IPS-NIHi7 (cell line): ENCODE measurements around the gene GTF3C2.
"Not testable (repeated sequence)": the region's sequence is repeated elsewhere in the genome, so short reads cannot be mapped to it uniquely, and the experiment has no call there.

Experiments
- DNase-seq: peaks from one replicate; pipeline ENCODE4 v3.0.0; 2012; ENCODE audit warnings: mixed read lengths; ENCODE audit errors: extremely low spot score

GTF3C2 gene

GRCh38 chr2:27373567-27373966 is 17.0 kb upstream of the GTF3C2 start:
- no peak for DNase-seq

GRCh38 chr2:27372937-27373336 is 16.4 kb upstream of the GTF3C2 start:
- no peak for DNase-seq

GRCh38 chr2:27370816-27371620 is 14.5 kb upstream of the GTF3C2 start:
- DNase-seq: no peak

GRCh38 chr2:27370026-27370815 is 13.7 kb upstream of the GTF3C2 start, which contains the start of the genes EIF2B4 and SNX17:
TSS of gene EIF2B4 (minus strand) at chr2:27370338. CDS start at chr2:27370314, 24 bp downstream.
TSS of gene SNX17 (plus strand) at chr2:27370616. CDS start at chr2:27370744, 128 bp downstream.
- DNase-seq: peak; percentile 91

GRCh38 chr2:27369471-27370025 is 13.0 kb upstream of the GTF3C2 start:
- peak; percentile 80 for DNase-seq

- DNase-seq: no peak
These were observed 7.4 kb upstream of the GTF3C2 start for GRCh38 chr2:27363933-27364332.

GRCh38 chr2:27362678-27363420 is 6.3 kb upstream of the GTF3C2 start:
- DNase-seq: no peak

- peak; percentile 51 for DNase-seq
These were observed 545 bp downstream of the GTF3C2 start for GRCh38 chr2:27356056-27356381.

GRCh38 chr2:27354597-27354927 is 2.0 kb downstream of the GTF3C2 start:
- DNase-seq: no peak

- DNase-seq: no peak
These were observed 2.6 kb downstream of the GTF3C2 start for GRCh38 chr2:27353762-27354596.

GRCh38 chr2:27353386-27353761 is 3.2 kb downstream of the GTF3C2 start:
- not testable (repeated sequence) for DNase-seq

- no peak for DNase-seq
These were observed 4.6 kb downstream of the GTF3C2 start for GRCh38 chr2:27351802-27352598.

GRCh38 chr2:27350106-27350693 is 6.4 kb downstream of the GTF3C2 start:
- DNase-seq: no peak

GRCh38 chr2:27347641-27348040 is 8.9 kb downstream of the GTF3C2 start:
- DNase-seq: no peak

- DNase-seq: no peak
These were observed 20.4 kb downstream of the GTF3C2 start for GRCh38 chr2:27336173-27336572.

- DNase-seq: no peak
These were observed 21.3 kb downstream of the GTF3C2 start for GRCh38 chr2:27335311-27335710.

- no peak for DNase-seq
These were observed 31.8 kb downstream of the GTF3C2 start for GRCh38 chr2:27324720-27325119.

- no peak for DNase-seq
These were observed 32.8 kb downstream of the GTF3C2 start for GRCh38 chr2:27323596-27324285.
